HG03457 (cell line): Measurements from ENCODE around the gene VEZT.

Experiments used
- ATAC-seq: cut with Tn5 transposase; IDR thresholded peaks from one replicate; pipeline ENCODE4 v1.9.1; 2021; ENCODE audit warnings: moderate number of reproducible peaks; ENCODE audit not compliant: unreplicated experiment

VEZT gene

DNA sequence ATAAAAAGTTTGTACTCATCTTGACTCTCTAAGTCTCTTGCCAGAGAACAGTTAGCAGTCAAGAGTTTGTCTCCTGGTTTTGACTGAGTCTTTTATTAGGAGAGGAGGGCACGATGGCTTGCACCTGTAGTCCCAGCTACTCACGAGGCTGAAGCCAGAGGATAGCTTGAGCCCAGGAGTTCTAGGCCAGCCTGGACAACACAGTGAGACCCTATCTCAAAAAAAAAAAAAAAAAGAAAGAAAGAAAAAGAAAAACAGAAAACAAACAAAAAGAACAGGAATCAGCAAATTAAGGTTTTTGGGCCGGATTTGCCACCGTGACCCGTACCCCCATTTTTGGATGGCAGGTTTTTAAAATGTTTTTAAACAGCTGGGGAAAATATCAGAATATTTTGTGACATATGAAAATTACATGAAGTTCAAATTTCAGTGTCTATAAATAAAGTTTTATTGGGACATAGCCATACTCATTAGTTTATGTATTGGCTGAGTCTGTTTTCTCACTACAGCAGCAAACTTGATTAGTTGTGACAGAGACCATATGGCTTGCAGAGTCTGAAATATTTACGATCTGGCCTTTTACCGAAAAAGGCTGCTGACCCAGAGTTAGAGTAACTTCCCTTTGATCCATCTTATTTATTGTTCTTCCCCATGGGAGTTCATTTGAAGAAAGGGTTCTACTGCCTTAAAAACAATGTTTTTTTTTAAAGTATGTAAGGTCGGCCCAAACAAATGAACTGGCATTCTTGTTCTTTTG, 31.2 kb downstream of the VEZT start:
- no peak for ATAC-seq

DNA sequence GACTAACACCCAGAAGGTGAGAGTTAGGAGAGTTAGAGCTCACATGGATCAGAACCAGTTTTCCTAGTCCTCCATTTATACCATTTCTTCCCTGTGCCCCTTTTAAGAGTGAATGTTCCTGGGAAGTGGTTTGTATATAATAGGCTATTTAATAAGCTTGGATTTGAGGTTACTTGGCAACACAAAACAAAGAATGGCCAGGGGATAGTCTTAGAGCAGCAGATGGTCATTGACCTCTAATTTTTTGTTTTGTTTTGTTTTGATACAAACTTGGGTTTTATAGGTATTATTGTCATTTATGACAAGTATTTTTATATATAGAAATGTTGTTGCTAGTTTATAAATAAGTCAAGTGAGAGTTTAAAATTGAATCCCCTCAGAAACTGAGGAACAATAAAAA, 35.8 kb downstream of the VEZT start:
- ATAC-seq, result no peak

DNA sequence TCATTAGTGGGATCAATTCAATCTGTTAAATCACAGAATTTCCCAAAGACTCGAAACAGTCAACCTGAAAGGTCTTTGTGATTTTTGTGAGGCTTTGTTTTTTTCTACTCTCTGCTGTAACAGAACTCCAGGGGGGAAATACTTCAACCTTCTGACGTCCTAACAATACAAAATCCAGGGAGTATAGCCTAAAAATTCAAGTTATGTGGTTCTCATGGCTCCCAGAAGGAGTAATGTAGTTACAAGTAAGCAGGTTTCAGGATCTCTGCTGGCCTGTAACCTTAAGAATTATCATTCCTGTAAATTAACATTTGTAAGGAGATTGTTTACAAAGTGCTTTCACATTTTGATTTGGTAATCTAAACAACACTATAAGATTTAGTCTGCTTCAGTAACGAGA, 39.9 kb downstream of the VEZT start:
- ATAC-seq, result no peak

DNA sequence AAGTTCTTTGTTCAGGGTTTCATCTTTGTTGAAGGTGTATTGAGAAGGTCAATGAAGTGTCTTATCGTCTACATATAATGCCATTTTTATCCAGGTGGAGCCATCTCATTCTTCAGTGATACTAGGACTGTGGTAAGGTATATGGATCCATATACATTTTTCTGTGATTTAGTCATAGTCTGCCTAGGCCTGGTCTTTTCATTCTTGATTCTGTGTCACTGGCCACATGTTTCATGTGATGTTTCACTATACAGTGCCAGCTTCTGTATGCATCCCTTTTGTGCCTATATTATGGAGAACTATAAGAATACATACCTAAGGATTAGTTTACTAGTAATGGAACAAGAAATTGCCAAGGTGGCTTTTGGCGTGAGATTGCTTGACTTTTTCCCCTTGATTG, 40.5 kb downstream of the VEZT start:
- ATAC-seq, result no peak

DNA sequence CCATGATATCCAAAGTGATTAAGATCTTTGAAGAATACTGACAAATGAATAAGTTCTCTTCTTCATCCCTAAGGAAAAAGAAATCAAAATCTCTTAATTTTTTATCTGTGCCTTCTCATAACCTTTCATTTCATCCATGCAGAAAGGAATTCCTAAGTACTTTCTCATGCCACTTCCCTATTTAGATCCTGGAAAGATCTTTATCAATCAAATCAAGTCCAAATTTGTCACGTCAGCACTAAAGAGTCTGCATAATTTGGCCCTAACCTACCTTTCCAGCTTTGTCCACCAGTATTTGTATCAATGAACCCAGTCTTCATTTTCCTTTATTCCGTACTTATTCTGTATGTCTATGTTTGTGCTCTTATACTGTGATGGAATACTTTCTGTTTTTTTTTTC, 41.2 kb downstream of the VEZT start:
- no peak for ATAC-seq

DNA sequence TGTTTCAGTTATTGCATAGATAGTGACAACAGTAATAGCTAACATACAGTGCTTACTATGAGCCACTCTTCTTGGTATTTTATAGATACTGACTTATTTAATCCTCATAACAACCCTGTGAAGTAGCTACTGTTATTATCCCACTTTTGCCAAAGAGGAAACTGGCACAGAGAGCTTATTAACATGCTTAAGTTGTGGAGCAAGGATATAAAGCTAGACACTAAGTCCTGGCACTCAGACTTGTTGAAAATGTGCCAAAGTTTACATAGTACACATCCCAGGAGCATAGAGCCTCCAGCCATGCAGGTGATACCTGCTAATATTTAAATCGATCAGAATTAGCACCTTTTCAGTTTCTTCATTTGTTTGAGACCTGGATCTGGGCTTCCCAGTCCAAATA, 41.8 kb downstream of the VEZT start:
- ATAC-seq, result no peak

DNA sequence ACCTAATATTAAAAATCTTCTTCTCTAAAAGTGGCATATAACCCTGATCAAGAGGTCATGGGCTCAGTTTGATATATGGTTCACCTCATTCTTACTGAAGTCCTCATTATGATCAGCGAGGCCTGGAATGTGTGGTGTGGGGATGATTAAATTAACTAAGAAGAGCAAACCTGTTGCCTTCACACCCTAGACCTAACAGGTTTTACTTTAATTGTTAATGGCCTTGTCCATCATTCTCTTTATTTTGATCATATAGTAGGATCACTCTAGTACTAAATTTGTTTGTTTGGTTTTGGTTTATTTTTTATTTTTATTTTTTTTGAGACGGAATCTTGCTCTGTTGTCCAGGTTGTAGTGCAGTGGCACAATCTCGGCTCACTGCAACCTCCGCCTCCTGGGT, 43.5 kb downstream of the VEZT start:
- ATAC-seq, result no peak

DNA sequence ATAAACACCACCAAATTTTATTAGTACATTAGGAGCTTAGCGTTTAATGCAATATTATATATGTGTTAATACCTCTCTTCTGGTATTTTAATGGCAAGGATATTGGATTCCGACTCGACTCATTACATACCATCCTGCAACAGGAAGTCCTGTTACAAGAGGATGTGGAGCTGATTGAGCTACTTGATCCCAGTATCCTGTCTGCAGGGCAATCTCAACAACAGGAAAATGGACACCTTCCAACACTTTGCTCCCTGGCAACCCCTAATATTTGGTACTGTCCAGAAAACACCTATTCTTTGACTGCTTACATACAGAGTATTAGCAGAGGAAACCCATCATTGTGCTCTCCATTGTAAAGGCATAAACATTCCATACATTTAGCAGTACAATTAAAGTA, 45.2 kb downstream of the VEZT start:
- no peak for ATAC-seq

DNA sequence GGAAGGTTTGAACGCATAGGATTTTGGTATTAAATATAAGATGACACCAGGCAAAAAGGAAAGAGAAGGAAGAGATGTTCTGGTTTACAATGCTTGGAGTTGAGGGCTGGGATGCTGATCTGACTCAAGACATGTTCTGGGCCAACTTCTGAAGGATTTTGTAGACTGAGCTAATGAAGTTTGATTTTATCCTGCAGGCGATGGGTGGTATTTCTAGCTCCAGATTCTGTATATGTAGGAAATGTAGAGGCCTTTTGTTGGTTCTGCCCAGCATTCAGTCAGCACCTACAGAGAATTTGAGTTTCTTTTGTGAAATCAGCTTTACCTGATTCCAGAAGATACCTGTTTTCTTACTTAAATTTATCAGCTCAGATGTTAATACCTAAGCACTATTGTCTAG, 48.2 kb downstream of the VEZT start:
- no peak for ATAC-seq

DNA sequence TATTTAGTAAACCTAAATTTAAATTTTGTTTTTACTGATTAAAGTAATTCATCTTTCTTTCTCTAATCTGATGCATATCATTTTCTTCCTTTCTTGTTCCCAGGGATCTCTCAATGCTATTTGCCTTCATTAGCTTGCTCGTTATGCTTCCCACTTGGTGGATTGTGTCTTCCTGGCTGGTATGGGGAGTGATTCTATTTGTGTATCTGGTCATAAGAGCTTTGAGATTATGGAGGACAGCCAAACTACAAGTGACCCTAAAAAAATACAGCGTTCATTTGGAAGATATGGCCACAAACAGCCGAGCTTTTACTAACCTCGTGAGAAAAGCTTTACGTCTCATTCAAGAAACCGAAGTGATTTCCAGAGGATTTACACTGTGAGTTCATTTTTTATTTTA, 48.6 kb downstream of the VEZT start:
- ATAC-seq, result no peak

DNA sequence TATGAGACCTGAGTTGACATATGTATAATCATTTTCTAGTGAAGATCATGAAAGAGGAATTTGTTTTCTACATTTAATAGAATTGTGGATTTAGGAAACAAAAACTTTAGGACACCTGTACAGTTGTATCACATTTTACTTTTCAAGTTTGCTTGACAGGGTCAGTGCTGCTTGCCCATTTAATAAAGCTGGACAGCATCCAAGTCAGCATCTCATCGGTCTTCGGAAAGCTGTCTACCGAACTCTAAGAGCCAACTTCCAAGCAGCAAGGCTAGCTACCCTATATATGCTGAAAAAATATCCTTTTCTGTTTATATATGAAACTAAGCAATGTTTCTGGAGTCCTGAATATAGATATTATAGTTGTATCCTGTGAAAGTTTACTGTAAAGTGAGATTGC, 52.3 kb downstream of the VEZT start:
- ATAC-seq, result no peak

DNA sequence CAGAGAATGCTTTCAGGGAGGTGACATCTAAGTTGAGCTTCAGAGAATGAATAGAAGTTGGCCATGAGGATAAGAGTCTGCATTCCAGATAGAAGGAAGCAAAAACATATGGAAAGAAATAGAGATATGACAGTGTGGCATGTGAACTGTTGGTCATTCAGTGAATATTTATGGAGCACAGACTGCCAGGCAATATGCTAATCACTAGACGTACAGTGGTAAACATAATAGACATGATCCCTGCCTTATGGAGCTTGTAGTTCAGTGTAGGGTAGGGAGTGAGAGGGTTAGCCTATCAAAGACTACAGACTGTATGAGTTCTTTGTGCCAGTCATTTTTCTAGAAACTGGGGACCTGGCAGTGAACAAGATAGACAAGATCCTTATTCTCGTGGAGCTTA, 53.9 kb downstream of the VEZT start:
- ATAC-seq, result no peak

DNA sequence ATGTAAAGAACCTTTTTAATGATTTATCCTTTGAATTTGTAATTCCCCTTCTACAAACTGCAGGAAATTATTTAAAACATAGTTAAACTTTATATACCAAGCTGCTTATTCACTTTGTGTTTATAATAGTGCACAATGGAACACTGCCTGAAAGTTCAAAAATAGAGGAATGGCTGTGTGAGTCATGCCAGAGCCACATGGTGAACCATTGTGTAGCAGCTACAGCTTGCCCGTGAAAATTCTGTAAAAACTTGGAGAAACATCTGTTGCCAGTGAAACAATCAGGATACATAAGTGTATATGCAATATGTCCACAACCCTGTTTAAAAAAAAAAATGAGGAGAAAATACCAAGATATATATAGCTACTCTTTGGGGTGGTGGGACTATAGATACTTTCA, 59.5 kb downstream of the VEZT start:
- ATAC-seq, result no peak

DNA sequence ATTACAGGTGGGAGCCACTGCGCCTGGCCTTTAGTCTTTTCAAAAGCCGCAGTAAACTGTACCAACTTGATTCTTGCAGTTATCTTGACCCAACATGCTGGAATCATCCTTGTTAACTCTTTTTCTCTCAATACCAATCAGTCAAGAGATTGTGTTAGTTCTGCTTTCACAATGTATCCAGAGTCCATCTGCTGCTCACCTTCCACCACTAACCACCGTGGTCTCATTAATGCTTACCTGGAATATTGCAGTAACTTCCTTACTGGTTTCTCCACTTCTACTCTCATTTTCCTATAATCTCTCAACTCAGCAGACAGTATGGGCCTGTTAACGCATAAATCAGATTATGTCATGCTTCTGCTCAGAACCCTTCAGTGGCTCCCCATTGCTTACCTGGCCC, 62.2 kb downstream of the VEZT start:
- ATAC-seq, result no peak

DNA sequence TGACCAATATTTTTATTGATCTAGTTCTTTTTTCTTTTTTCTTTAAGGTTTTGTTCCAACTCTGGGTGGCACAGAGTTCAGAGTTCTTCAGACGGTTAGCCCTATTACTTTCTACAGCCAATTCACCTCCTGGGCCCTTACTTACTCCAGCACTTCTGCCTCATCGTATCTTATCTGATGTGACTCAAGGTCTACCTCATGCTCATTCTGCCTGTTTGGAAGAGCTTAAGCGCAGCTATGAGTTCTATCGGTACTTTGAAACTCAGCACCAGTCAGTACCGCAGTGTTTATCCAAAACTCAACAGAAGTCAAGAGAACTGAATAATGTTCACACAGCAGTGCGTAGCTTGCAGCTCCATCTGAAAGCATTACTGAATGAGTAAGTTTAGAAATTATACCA, 64.7 kb downstream of the VEZT start:
- no peak for ATAC-seq

DNA sequence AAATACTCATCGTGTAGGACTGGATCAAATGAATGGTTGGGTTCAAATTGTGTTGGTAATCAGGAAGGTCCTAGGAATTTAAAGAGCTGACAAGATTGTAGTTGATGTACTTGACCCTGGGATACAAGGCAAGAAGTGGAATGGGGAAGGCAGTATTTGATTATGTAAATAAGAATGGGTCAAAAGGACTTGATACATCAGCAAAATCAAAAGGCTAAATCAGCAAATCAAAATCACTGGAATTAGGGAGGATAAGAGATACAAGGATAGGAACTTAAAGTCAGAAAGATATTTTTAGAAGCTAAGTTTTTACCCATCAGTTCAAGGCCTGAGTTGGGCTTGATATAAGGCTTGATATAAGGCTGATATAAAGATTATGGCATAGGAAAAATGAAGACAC, 65.8 kb downstream of the VEZT start:
- ATAC-seq, result no peak

DNA sequence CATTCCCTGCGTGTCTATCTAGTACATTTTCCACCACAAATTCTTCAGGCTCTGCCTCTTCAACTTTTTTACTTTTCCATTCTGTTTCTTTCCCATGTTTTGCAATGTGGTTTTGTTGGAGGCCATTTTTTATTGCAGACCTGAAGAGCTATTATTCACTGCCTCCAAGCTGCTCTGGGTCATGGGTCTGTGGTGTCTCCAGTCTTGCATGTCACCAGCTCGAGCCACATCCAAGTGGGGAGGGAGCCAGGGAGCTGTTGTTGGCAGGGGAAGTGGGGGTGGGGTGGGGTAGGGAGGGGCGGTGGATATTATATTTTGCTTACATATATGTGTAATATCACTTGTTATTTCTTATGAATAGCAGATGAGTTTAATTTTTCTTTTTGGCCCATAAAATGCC, 69.1 kb downstream of the VEZT start:
- no peak for ATAC-seq

DNA sequence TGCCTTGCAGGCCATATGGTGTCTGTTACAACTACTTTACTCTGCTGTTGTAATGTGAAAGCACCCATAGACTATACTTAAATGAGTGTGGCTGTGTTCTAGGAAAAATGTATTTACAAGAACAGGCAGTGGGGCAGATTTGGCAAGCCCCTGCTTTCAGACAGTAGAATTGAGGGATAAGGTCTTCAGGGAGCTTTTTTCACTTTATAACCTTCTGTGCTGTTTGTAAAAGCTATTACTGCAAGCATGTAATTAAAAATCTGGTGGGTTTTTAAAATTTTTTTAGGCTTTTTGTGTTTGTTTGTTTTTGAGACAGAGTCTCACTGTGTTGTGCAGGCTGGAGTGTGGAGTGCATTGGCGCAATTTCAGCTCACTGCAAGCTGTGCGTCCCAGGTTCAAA, 73.9 kb downstream of the VEZT start:
- ATAC-seq, result no peak

DNA sequence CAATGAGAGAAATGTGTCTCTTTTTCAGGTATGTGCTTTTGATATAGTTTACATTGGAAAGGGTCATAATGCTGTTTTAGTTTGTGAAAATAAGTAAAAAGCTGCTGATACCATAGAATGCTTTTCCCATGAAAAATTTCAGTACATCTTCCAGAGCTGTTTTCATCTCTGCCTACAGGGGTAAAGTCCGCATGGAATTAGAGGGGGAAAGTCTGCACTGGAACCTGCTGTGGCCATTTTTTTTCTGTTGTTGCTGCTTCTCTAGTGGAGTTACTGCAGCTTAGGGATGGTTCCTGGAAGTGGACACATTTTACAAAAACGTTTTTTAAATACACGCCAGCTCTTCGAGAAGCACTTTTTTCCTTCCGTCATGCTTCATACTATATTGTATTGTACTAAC, 81.3 kb downstream of the VEZT start:
- no peak for ATAC-seq

DNA sequence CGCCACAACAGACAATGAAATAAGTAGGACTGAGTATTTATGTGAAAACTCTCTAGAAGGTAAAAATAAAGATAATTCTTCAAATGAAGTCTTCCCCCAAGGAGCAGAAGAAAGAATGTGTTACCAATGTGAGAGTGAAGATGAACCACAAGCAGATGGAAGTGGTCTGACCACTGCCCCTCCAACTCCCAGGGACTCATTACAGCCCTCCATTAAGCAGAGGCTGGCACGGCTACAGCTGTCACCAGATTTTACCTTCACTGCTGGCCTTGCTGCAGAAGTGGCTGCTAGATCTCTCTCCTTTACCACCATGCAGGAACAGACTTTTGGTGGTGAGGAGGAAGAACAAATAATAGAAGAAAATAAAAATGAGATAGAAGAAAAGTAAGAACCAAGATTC, 82.7 kb downstream of the VEZT start:
- no peak for ATAC-seq

DNA sequence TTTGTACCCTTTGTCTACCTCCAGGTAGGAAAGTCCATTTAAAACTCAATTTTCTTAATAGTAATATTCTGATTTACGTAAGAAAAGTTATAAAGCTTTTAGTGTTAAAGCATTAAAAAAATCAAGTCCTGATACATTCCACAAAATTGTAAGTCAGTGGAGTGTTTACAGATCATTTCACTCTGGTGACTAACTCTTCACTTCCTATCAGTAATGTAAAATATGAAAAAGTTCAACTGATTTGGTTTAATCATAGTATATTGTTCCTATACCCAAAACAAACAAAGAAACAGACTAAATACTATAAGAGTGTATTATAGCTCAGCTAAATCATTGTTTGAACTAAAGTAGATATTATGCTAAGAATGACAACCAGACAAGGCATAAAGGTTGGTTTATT, 85.9 kb downstream of the VEZT start:
- no peak for ATAC-seq

DNA sequence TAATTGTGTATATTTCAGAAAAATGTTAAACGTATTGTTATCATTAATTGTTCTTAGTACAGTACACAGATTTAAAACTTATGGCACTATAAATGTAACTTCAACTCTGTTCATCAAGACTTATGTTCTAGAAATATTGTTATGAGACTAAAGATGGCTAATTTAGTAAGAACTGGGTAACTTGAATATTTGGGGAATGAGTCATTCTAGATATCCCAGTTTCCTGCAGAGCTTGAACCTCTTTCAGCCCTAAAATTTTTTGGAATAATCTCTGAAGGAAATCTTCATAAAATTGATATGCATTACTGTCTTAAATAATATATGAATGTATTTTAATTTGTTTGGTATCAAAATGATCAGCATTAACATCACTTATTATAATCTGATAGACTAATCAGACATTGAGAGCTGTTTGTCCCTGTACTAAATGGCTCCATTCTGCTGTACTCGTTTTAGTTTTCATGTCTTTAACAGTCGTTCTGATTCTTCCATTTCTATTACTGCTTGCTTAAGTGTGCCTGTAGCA, 87.1 kb downstream of the VEZT start:
- ATAC-seq, result no peak

DNA sequence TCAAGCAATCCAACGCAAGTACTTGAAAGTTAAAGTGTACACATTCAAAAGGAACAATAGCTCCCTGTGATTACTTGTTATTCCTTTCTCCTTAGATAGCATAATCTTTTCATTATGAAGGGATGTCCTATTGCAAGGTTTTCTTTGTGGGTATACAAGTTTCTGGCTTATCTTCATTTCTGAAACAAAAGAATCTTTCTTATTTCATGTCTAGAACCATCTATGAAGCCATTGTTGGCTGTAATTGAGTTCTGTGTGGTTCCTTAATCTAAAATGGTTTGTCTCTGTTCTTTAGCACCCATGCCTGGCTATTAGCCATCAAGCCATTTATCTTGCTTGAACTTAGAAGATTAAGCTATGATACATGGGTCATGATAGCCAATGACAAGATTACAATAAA, 95.0 kb downstream of the VEZT start:
- ATAC-seq, result no peak
